HCT116 (cell line): ENCODE results near the gene UBE2O. TPM values are rescaled to one million over a fixed set of nuclear protein-coding genes. Genes with fewer than 3 reads are reported as not detected.
A peak's percentile ranks its signal among the peaks of the same experiment; 100 is the strongest.

Experiments used
- ATAC-seq: fragments of 200-7000 bp; cut with Tn5 transposase; 2 replicates; pipeline ENCODE4 v1.9.1; 2020; ENCODE audit warnings: mild to moderate bottlenecking, moderate library complexity
- BruUV-seq: library from RNA; stranded (reverse); fragments of 400-500 nt; replicated peaks from 2 replicates; lab custom pipeline; 2021; lab: Mats Ljungman, UMichigan
- CTCF ChIA-PET: fragments of 300-600 bp; sonication (Branson Sonifier 250); formaldehyde crosslinking; loops from one replicate; lab custom pipeline; 2021; ENCODE audit warnings: antibody characterized with exemption; lab: Charles Lee
- POLR2A ChIA-PET: fragments of 300-600, 350-600 bp; sonication (Branson Sonifier 250); formaldehyde crosslinking; loops from one replicate; lab custom pipeline; 2021; ENCODE audit warnings: antibody characterized with exemption; lab: Charles Lee
- RAD21 ChIA-PET, 2 experiments: fragments of 300-600 bp; sonication (Branson Sonifier 250); formaldehyde crosslinking; loops; one replicate each; lab custom pipeline; 2023; ENCODE audit warnings: low total read pairs in 2 of 2; ENCODE audit not compliant: uncharacterized antibody in 2 of 2, unreplicated experiment in 2 of 2, low non-redundant PET in 1 of 2; lab: Charles Lee
- DNase-seq: peaks from one replicate; pipeline ENCODE4 v3.0.0-alpha.2; 2010; ENCODE audit warnings: low read depth, low spot score
- H2AFZ ChIP-seq: fragments of 200-600 bp; shearing (Covaris generic), sonication (generic); 2 replicates; pipeline ENCODE4 v1.6.1; 2017; ENCODE audit warnings: low read depth, mixed run types, mixed read lengths, antibody characterized with exemption, low read length; ENCODE audit not compliant: poor library complexity, severe bottlenecking
- H3K27ac ChIP-seq: 2 replicates; pipeline ENCODE4 v1.5.1; 2012; ENCODE audit warnings: low read depth, low read length
- H3K27me3 ChIP-seq: fragments of 200-600 bp; sonication (generic); 2 replicates; pipeline ENCODE4 v1.6.1; 2016; ENCODE audit warnings: mixed run types, low read length, mixed read lengths; ENCODE audit not compliant: insufficient read depth
- H3K36me3 ChIP-seq, 2 experiments: fragments of 200-500 bp in 1 of 2; fragments of 200-600 bp in 1 of 2; sonication (Bioruptor generic) in 1 of 2; sonication (generic) in 1 of 2; 2 replicates each; pipeline versions ENCODE4 v1.5.1 to v1.6.1; 2014 to 2016; ENCODE audit warnings: low read length in 2 of 2, inconsistent platforms in 1 of 2, mixed read lengths in 1 of 2, mixed run types in 1 of 2; ENCODE audit not compliant: insufficient read depth in 2 of 2, control insufficient read depth in 1 of 2
- H3K4me1 ChIP-seq, 2 experiments: fragments of 200-600 bp in 1 of 2; sonication (generic) in 1 of 2; 2 replicates each; pipeline versions ENCODE4 v1.5.1 to v1.6.1; 2012 to 2017; ENCODE audit warnings: low read length in 2 of 2, inconsistent platforms in 1 of 2, mild to moderate bottlenecking in 1 of 2, mixed read lengths in 1 of 2, mixed run types in 1 of 2, moderate library complexity in 1 of 2; ENCODE audit not compliant: insufficient read depth in 2 of 2, control insufficient read depth in 1 of 2
- H3K4me2 ChIP-seq: fragments of 200-600 bp; sonication (generic); 2 replicates; pipeline ENCODE4 v1.6.1; 2017; ENCODE audit warnings: mixed run types, low read length, mixed read lengths
- H3K4me3 ChIP-seq, 2 experiments: fragments of 200-600 bp in 1 of 2; sonication (generic) in 1 of 2; replicated peaks in 1 of 2; 2 replicates each; pipeline ENCODE4 v1.5.1; 2011 to 2016; ENCODE audit warnings: low read length in 2 of 2, control low read depth in 1 of 2, low read depth in 1 of 2, mild to moderate bottlenecking in 1 of 2, mixed read lengths in 1 of 2, mixed run types in 1 of 2
- H3K79me2 ChIP-seq: fragments of 200-600 bp; sonication (generic); 2 replicates; pipeline ENCODE4 v1.6.1; 2017; ENCODE audit warnings: mild to moderate bottlenecking, mixed run types, low read length, moderate library complexity, mixed read lengths; ENCODE audit not compliant: insufficient read depth
- H3K9ac ChIP-seq: fragments of 200-600 bp; sonication (generic); 2 replicates; pipeline ENCODE4 v1.6.1; 2016; ENCODE audit warnings: low read length, mixed read lengths
- H3K9me2 ChIP-seq: fragments of 200-600 bp; sonication (generic), shearing (Covaris generic); 2 replicates; pipeline ENCODE4 v1.6.1; 2017; ENCODE audit warnings: mixed run types, mild to moderate bottlenecking, moderate library complexity; ENCODE audit not compliant: insufficient read depth
- H3K9me3 ChIP-seq, 2 experiments: fragments of 200-500 bp in 1 of 2; fragments of 200-600 bp in 1 of 2; sonication (Bioruptor generic) in 1 of 2; sonication (generic) in 1 of 2; 2 replicates each; pipeline ENCODE4 v1.6.1; 2014 to 2017; ENCODE audit warnings: low read length in 2 of 2, mixed read lengths in 2 of 2, inconsistent platforms in 1 of 2, low read depth in 1 of 2, mild to moderate bottlenecking in 1 of 2, mixed run types in 1 of 2, moderate library complexity in 1 of 2; ENCODE audit not compliant: control insufficient read depth in 1 of 2, insufficient read depth in 1 of 2
- H4K20me1 ChIP-seq: fragments of 200-600 bp; sonication (generic), shearing (Covaris generic); 2 replicates; pipeline ENCODE4 v1.6.1; 2017; ENCODE audit warnings: mixed run types, mild to moderate bottlenecking, moderate library complexity; ENCODE audit not compliant: insufficient read depth
- CBX3 ChIP-seq: IDR thresholded peaks from 2 replicates; pipeline ENCODE4 v1.6.1; 2012; ENCODE audit warnings: low read depth
- CEBPB ChIP-seq: IDR thresholded peaks from 2 replicates; pipeline ENCODE4 v1.6.1; 2012; ENCODE audit warnings: low read depth
- EGR1 ChIP-seq: IDR thresholded peaks from 2 replicates; pipeline ENCODE4 v1.6.1; 2012; ENCODE audit warnings: low read depth
- ELF1 ChIP-seq: IDR thresholded peaks from 2 replicates; pipeline ENCODE4 v1.6.1; 2012; ENCODE audit warnings: low read depth, borderline replicate concordance
- EZH2 ChIP-seq: fragments of 200-600 bp; sonication (generic); IDR thresholded peaks from 2 replicates; pipeline ENCODE4 v1.6.1; 2017; ENCODE audit warnings: antibody characterized with exemption, mixed run types
- FOSL1 ChIP-seq: IDR thresholded peaks from 2 replicates; pipeline ENCODE4 v1.6.1; 2012; ENCODE audit warnings: low read depth
- POLR2AphosphoS5 ChIP-seq: IDR thresholded peaks from 2 replicates; pipeline ENCODE4 v1.6.1; 2011; ENCODE audit warnings: mild to moderate bottlenecking, low read depth, low read length, moderate library complexity
- RAD21 ChIP-seq: IDR thresholded peaks from 2 replicates; pipeline ENCODE4 v1.6.1; 2012; ENCODE audit warnings: low read depth, mild to moderate bottlenecking
- SIN3A ChIP-seq: IDR thresholded peaks from 2 replicates; pipeline ENCODE4 v1.6.1; 2012; ENCODE audit warnings: low read depth
- SRF ChIP-seq: IDR thresholded peaks from 2 replicates; pipeline ENCODE4 v1.6.1; 2012; ENCODE audit warnings: low read depth
- TCF7L2 ChIP-seq: IDR thresholded peaks from 2 replicates; pipeline ENCODE4 v1.7.0; 2011; ENCODE audit warnings: borderline replicate concordance, inconsistent platforms; ENCODE audit not compliant: insufficient read depth, insufficient read length; ENCODE audit errors: extremely low read depth
- ZFX ChIP-seq: fragments of 450-650 bp; IDR thresholded peaks from 2 replicates; pipeline ENCODE4 v1.6.1; 2017
- ZNF274 ChIP-seq: fragments of 200-500 bp; sonication (Bioruptor generic); IDR thresholded peaks from 2 replicates; pipeline ENCODE4 v1.6.1; 2014; ENCODE audit warnings: mild to moderate bottlenecking, low read depth, low read length, inconsistent platforms
- intact Hi-C: fragments of 100-400 bp; cut with micrococcal nuclease; formaldehyde crosslinking; loops from 2 replicates; pipeline ENCODE4 v1.10.0; 2022
- total RNA-seq: library from RNA; stranded (reverse); gene quantifications from one replicate; pipeline ENCODE4 v1.2.1, GENCODE V29; 2021; ENCODE audit not compliant: unreplicated experiment
- TF ChIP-seq, protein P1 (sequence below): IDR thresholded peaks from 2 replicates; pipeline ENCODE4 v1.6.1; 2012
- TF ChIP-seq, protein P2 (sequence below): IDR thresholded peaks from 2 replicates; pipeline ENCODE4 v1.6.1; 2011; ENCODE audit warnings: mild to moderate bottlenecking, low read length, moderate library complexity; ENCODE audit not compliant: insufficient replicate concordance; ENCODE audit errors: extremely low read depth

The UBE2O gene
- total RNA-seq, 1 experiment from 2014 or later, result 59.1 TPM

DNA sequence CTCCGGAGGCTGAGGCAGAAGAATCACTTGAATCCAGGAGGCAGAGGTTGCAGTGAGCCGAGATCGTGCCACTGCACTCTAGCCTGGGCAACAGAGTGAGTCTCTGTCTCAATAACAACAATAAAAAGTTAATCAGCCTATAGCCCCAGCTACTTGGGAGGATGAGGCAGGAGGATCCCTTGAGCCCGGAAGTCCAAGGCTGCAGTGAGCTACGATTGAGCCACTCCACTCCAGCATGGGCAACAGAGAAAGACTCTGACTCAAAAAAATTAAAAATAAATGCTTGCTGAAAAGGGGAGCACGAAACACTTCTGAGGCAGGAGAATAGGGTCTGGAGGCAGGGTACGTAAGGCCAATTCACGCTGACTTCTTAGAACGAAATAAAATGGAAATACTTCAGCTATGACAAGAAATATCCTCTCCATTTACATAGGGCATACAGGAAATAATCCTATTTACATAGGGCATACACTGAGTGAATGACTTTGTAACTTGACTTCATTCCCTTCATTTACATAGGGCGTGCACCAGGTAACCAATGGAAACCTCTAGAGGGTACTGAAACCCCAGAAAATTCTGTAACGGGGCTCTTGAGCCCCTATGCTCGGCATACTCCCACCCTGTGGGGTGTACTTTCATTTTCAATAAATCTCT, 96.0 kb downstream of the UBE2O start:
- no peak overlapping the region for H3K27ac ChIP-seq
- no peak for TF ChIP-seq ZFX
- TF ChIP-seq, protein P1, sequence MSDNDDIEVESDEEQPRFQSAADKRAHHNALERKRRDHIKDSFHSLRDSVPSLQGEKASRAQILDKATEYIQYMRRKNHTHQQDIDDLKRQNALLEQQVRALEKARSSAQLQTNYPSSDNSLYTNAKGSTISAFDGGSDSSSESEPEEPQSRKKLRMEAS, result no peak
- no peak for TF ChIP-seq CEBPB
- no peaks in the 10 kb centered on the region for H4K20me1 ChIP-seq
- peaks cover 14% of the 10 kb centered on the region for H3K79me2 ChIP-seq
- POLR2A ChIA-PET, result no interaction called here
- H3K36me3 ChIP-seq, result no peaks in the 10 kb centered on the region
- H2AFZ ChIP-seq, result no peak overlapping the region
- ATAC-seq (no peak), DNase-seq (no peak)
- no peaks in the 10 kb centered on the region for H3K9me3 ChIP-seq
- CTCF ChIA-PET, result interaction anchor here (1.5 kb wide), 1 partner anchor 8 kb away, joined by 5 read pairs; no protein-coding TSS in a partner anchor
- H3K4me1 ChIP-seq, result peaks cover 0 to 20% of the 10 kb centered on the region in 2 experiments; a peak in 2 of 4 replicates
- H3K27me3 ChIP-seq, result no peaks in the 10 kb centered on the region
- no peak overlapping the region for H3K4me3 ChIP-seq
- no peak overlapping the region for H3K9ac ChIP-seq
- RAD21 ChIA-PET, result no interaction called here
- no peaks in the 10 kb centered on the region for H3K9me2 ChIP-seq
- BruUV-seq, result no TSS peak
- intact Hi-C loops, result no loop called here
- H3K4me2 ChIP-seq, result no peak overlapping the region

DNA sequence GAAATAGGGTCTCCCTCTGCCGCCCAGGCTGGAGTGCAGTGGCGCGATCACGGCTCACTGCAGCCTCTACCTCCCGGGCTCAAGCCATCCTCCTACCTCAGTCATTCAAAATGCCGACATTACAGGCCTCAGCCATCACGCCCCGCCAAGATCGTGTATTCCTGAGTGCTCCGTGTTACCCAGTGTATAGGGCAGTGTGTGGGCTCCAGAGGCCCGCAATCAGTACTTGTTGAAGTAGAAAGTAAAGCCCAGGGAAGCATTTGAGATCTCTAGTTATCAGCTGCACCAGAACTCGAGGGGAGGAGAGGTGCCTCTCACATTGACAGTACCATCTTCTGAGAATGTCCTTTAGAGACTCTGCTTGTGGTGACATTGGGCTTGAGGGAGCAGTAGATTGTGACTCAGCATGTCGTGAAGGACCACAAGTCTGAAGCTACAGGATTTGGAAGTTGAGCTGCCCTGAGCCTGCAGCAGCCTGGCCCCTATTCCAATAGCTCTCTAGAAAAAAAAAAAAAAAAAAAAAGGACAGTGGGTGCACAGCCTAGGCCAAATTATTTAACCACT, 98.1 kb downstream of the UBE2O start:
- H3K9me3 ChIP-seq, result no peaks in the 10 kb centered on the region
- ChIA-PET POLR2A (interaction anchor here (0.9 to 1.2 kb wide), 3 partner anchors 11 to 144 kb away, joined by 3 to 4 read pairs (median 3); no protein-coding TSS in a partner anchor), RAD21 (no interaction called here), CTCF (interaction anchor here (0.8 to 2.4 kb wide), 5 partner anchors 10 to 43 kb away, joined by 3 to 22 read pairs (median 6); no protein-coding TSS in a partner anchor)
- peak overlapping the region; percentile 3; the same call in 1 of the 2 replicates for H3K27ac ChIP-seq
- peaks cover 0 to 23% of the 10 kb centered on the region in 2 experiments; a peak in 2 of 4 replicates for H3K4me1 ChIP-seq
- BruUV-seq, result no TSS peak
- peak overlapping the region; percentile 82 for H3K4me2 ChIP-seq
- no peaks in the 10 kb centered on the region for H4K20me1 ChIP-seq
- H2AFZ ChIP-seq, result no peak overlapping the region
- intact Hi-C loops, result loop anchor here (5.0 kb wide), 1 partner anchor 32 kb away; no protein-coding TSS in a partner anchor
- H3K79me2 ChIP-seq, result peaks cover 33% of the 10 kb centered on the region
- DNase-seq (no peak), ATAC-seq (no peak)
- H3K36me3 ChIP-seq, result no peaks in the 10 kb centered on the region
- H3K9ac ChIP-seq, result 0 out of 2 replicates have a peak overlapping the region, but pooled peaks have one; percentile 1
- no peaks in the 10 kb centered on the region for H3K27me3 ChIP-seq
- H3K4me3 ChIP-seq, result peak overlapping the region; percentile 93 to 99; a peak in 3 of 4 replicates
- no peaks in the 10 kb centered on the region for H3K9me2 ChIP-seq
- TF ChIP-seq CBX3, result no peak
- TF ChIP-seq RAD21, result no peak
- TF ChIP-seq EZH2, result no peak
- TF ChIP-seq, protein P1, result no peak
- TF ChIP-seq ZNF274, result no peak
- TF ChIP-seq ELF1, result no peak
- TF ChIP-seq SIN3A, result no peak
- no peak for TF ChIP-seq POLR2AphosphoS5
- TF ChIP-seq EGR1, result no peak
- TF ChIP-seq, protein P2, sequence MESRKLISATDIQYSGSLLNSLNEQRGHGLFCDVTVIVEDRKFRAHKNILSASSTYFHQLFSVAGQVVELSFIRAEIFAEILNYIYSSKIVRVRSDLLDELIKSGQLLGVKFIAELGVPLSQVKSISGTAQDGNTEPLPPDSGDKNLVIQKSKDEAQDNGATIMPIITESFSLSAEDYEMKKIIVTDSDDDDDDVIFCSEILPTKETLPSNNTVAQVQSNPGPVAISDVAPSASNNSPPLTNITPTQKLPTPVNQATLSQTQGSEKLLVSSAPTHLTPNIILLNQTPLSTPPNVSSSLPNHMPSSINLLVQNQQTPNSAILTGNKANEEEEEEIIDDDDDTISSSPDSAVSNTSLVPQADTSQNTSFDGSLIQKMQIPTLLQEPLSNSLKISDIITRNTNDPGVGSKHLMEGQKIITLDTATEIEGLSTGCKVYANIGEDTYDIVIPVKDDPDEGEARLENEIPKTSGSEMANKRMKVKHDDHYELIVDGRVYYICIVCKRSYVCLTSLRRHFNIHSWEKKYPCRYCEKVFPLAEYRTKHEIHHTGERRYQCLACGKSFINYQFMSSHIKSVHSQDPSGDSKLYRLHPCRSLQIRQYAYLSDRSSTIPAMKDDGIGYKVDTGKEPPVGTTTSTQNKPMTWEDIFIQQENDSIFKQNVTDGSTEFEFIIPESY, result no peak
- no peak for TF ChIP-seq SRF
- TF ChIP-seq TCF7L2, result no peak
- TF ChIP-seq FOSL1, result no peak
- TF ChIP-seq, all 23 proteins: peak for 0
